AG20443 (cell line): ENCODE data around the gene LEF1.
"Not testable (repeated sequence)": the region's sequence is repeated elsewhere in the genome, so short reads cannot be mapped to it uniquely, and the experiment has no call there.

Experiments
- DNase-seq: peaks from one replicate; pipeline ENCODE4 v3.0.0; 2012; ENCODE audit warnings: low spot score, mixed read lengths

The LEF1 gene

GRCh38 chr4:108058685-108059440 lies 109.9 kb downstream of the LEF1 start:
- DNase-seq: peak; percentile 70

- DNase-seq: no peak
Observed at GRCh38 chr4:108056418-108056817, 112.3 kb downstream of the LEF1 start.

- no peak for DNase-seq
Observed at GRCh38 chr4:108055787-108056186, 112.9 kb downstream of the LEF1 start.

GRCh38 chr4:108054025-108054638 lies 114.6 kb downstream of the LEF1 start:
- DNase-seq: no peak

GRCh38 chr4:108053251-108053711 lies 115.5 kb downstream of the LEF1 start:
- no peak for DNase-seq

GRCh38 chr4:108052558-108053120 lies 116.1 kb downstream of the LEF1 start:
- DNase-seq: no peak

GRCh38 chr4:108051343-108051742 lies 117.4 kb downstream of the LEF1 start:
- DNase-seq: no peak

- DNase-seq: not testable (repeated sequence)
Observed at GRCh38 chr4:108050166-108051111, 118.3 kb downstream of the LEF1 start.

GRCh38 chr4:108049406-108049805 lies 119.3 kb downstream of the LEF1 start:
- DNase-seq: no peak

- no peak for DNase-seq
Observed at GRCh38 chr4:108048997-108049396, 119.7 kb downstream of the LEF1 start.

- no peak for DNase-seq
Observed at GRCh38 chr4:108048157-108048556, 120.6 kb downstream of the LEF1 start.

- DNase-seq: no peak
Observed at GRCh38 chr4:108047199-108047598, 121.5 kb downstream of the LEF1 start.

- DNase-seq: peak; percentile 45
Observed at GRCh38 chr4:108045687-108046024, 123.1 kb downstream of the LEF1 start.

- DNase-seq: no peak
Observed at GRCh38 chr4:108044951-108045686, 123.6 kb downstream of the LEF1 start.

GRCh38 chr4:108043526-108043925 lies 125.2 kb downstream of the LEF1 start:
- DNase-seq: no peak

- DNase-seq: no peak
Observed at GRCh38 chr4:108042927-108043326, 125.8 kb downstream of the LEF1 start.

- DNase-seq: no peak
Observed at GRCh38 chr4:108037884-108038283, 130.8 kb downstream of the LEF1 start.

GRCh38 chr4:108036213-108036612 lies 132.5 kb downstream of the LEF1 start:
- no peak for DNase-seq

- no peak for DNase-seq
Observed at GRCh38 chr4:108035691-108036090, 133.0 kb downstream of the LEF1 start.

GRCh38 chr4:108034565-108034964 lies 134.2 kb downstream of the LEF1 start:
- DNase-seq: no peak

GRCh38 chr4:108033348-108033747 lies 135.4 kb downstream of the LEF1 start:
- DNase-seq: no peak
